Activated T-helper 17 cell treated with anti-CD3 and anti-CD28 coated beads, Interleukin-2, amount 50 U/mL, for 72 hours (primary cell): ENCODE measurements around the gene CD74. TPM values are rescaled to one million over a fixed set of nuclear protein-coding genes. Genes with fewer than 3 reads are reported as not detected.

Source experiments
- ATAC-seq: fragments of 150-1000 bp; cut with Tn5 transposase; replicated peaks from 2 replicates; pipeline ENCODE4 v1.10.0; 2021; ENCODE audit warnings: mild to moderate bottlenecking, moderate library complexity
- H3K27ac Mint-ChIP-seq: one replicate; pipeline ENCODE4 v1.8.0; 2022; ENCODE audit warnings: mixed read lengths
- H3K27me3 Mint-ChIP-seq: one replicate; pipeline ENCODE4 v1.8.0; 2022; ENCODE audit warnings: mixed read lengths
- H3K36me3 Mint-ChIP-seq: one replicate; pipeline ENCODE4 v1.8.0; 2022; ENCODE audit warnings: low read depth, mild to moderate bottlenecking, mixed read lengths
- H3K4me1 Mint-ChIP-seq: one replicate; pipeline ENCODE4 v1.8.0; 2022; ENCODE audit warnings: mixed read lengths
- H3K4me3 Mint-ChIP-seq: one replicate; pipeline ENCODE4 v1.8.0; 2022; ENCODE audit warnings: mild to moderate bottlenecking, mixed read lengths
- H3K9me3 Mint-ChIP-seq: one replicate; pipeline ENCODE4 v1.8.0; 2022; ENCODE audit warnings: mixed read lengths
- total RNA-seq, 2 donors: library from RNA; stranded (reverse); gene quantifications; one replicate each; pipeline ENCODE4 v1.2.3, GENCODE V29; 2022

Gene CD74
- total RNA-seq, 2 donors from 2014 or later, result 265 to 629 TPM

- Mint-ChIP-seq H3K36me3 (peaks cover 95% of the 10 kb centered on the region), H3K4me3 (no peak overlapping the region), H3K27me3 (no peaks in the 10 kb centered on the region), H3K4me1 (peaks cover 7% of the 10 kb centered on the region), H3K9me3 (no peaks in the 10 kb centered on the region), H3K27ac (peak overlapping the region; percentile 28)
- no peak for ATAC-seq
Measured at GRCh38 chr5:150386024-150386855, 26.5 kb downstream of the CD74 start.

- Mint-ChIP-seq H3K9me3 (no peaks in the 10 kb centered on the region), H3K36me3 (peaks cover 95% of the 10 kb centered on the region), H3K4me1 (peaks cover 7% of the 10 kb centered on the region), H3K4me3 (no peak overlapping the region), H3K27me3 (no peaks in the 10 kb centered on the region), H3K27ac (peak overlapping the region; percentile 80)
- ATAC-seq, result no peak
Measured at GRCh38 chr5:150384701-150385100, 28.0 kb downstream of the CD74 start.

- H3K4me1 Mint-ChIP-seq, result no peaks in the 10 kb centered on the region
- H3K9me3 Mint-ChIP-seq, result no peaks in the 10 kb centered on the region
- H3K4me3 Mint-ChIP-seq, result no peak overlapping the region
- peak overlapping the region; percentile 78 for H3K27ac Mint-ChIP-seq
- peaks cover 97% of the 10 kb centered on the region for H3K36me3 Mint-ChIP-seq
- no peaks in the 10 kb centered on the region for H3K27me3 Mint-ChIP-seq
- ATAC-seq, result no peak
Measured at GRCh38 chr5:150377964-150378694, 34.6 kb downstream of the CD74 start.

DNA sequence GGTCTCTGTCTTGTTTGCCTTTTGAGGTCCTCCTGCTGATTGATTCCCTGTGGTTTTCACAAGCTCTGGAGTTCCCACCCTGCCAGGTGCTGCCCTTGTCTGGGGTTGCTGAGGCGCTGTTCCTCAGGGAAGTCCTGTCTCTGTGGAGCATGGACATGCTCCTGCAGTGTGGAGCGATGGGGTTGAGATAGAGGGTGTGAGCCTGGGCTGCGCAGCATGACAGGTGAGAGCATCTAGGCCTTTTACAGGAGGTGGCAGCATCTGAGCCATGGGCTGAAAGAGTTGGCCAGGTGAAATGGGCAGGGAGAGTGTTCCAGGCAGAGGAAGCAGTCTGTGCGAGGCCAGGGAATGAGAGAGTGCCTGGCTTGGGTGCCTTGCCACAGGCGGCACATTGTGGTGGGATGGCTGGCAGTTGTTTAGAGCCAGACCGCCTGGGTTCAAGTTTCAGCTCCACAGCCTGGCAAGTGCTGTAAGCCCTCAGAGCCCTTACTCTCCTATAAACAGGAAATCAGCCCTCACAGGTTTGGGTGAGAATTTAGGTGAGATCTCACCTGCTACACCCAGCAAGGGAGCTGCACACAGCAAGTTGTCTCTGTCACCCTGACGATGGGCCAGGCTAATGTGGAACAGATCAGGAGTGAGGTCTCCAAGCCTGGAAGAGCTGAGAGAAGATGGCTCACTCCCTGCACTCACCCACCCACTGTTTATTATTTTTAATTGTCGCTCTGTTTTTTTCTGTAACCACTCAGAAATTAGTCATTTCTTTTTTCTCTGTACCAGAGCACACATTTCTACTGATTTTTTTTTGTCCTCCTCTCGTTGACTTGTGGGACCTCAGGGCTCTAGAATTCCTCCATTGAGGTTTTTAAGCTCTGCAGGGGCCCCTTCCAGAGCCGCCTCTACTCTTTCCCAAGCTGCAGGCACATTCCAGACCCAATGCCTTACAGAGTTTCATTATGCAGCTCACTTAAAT lies 35.6 kb downstream of the CD74 start:
- peaks cover 97% of the 10 kb centered on the region for H3K36me3 Mint-ChIP-seq
- H3K27ac Mint-ChIP-seq, result peak overlapping the region; percentile 78
- no peaks in the 10 kb centered on the region for H3K4me1 Mint-ChIP-seq
- no peaks in the 10 kb centered on the region for H3K9me3 Mint-ChIP-seq
- ATAC-seq, result no peak
- H3K27me3 Mint-ChIP-seq, result no peaks in the 10 kb centered on the region
- no peak overlapping the region for H3K4me3 Mint-ChIP-seq

DNA sequence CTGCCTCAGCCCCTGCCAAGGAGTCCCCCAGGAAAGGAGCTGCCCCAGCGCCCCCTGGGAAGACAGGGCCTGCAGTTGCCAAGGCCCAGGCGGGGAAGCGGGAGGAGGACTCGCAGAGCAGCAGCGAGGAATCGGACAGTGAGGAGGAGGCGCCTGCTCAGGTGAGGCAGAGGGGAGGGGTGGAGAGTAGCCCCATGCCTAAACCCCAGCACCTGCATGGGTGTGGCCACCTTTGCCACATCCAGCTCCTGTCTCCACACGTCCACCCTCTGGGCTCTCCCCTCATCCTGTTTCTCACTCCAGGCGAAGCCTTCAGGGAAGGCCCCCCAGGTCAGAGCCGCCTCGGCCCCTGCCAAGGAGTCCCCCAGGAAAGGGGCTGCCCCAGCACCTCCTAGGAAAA lies 38.1 kb downstream of the CD74 start:
- Mint-ChIP-seq H3K36me3 (peaks cover 96% of the 10 kb centered on the region), H3K27ac (no peak overlapping the region), H3K4me1 (no peaks in the 10 kb centered on the region), H3K4me3 (no peak overlapping the region), H3K9me3 (no peaks in the 10 kb centered on the region), H3K27me3 (no peaks in the 10 kb centered on the region)
- ATAC-seq, result no peak

DNA sequence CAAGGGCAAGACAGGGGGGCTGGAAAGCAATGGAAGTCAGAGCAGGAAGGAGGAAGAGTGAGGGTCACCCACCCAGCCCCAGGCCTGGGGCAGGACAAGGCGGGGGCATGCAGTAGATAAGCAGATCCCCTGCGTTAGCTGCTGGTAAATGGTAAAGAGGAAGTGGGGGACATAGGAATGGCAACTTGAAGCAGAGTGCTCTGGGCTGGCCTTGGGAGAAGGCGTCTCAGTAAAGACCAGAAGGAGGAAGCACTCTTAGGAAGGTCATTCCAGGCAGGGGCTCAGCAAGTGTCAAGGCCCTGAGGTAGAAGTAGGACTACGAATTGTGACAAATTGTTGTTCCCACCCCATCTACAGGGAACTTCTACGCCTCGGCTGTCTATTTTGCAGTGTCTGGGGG lies 40.1 kb downstream of the CD74 start:
- Mint-ChIP-seq H3K9me3 (no peaks in the 10 kb centered on the region), H3K36me3 (peaks cover 96% of the 10 kb centered on the region), H3K4me1 (no peaks in the 10 kb centered on the region), H3K27ac (no peak overlapping the region), H3K27me3 (no peaks in the 10 kb centered on the region), H3K4me3 (no peak overlapping the region)
- no peak for ATAC-seq

- H3K27me3 Mint-ChIP-seq, result no peaks in the 10 kb centered on the region
- H3K27ac Mint-ChIP-seq, result no peak overlapping the region
- H3K4me3 Mint-ChIP-seq, result no peak overlapping the region
- H3K4me1 Mint-ChIP-seq, result no peaks in the 10 kb centered on the region
- H3K36me3 Mint-ChIP-seq, result peaks cover 96% of the 10 kb centered on the region
- no peaks in the 10 kb centered on the region for H3K9me3 Mint-ChIP-seq
- no peak for ATAC-seq
Measured at GRCh38 chr5:150368526-150368925, 44.2 kb downstream of the CD74 start.

DNA sequence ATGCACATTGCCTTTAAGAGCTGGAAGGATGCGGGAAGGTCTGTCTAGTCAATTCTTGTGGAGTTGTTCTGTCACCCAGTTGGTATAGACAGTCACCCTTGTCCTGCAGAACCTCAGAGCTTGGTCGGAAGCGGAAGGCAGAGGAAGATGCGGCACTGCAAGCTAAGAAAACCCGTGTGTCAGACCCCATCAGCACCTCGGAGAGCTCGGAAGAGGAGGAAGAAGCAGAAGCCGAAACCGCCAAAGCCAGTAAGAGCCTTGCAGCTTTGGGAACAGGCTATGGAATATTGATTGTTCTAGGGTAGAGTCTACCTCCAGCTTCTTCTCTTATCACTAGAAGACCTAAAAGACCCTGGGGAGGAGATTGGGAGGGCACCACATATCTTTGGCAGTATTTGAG lies 48.7 kb downstream of the CD74 start:
- Mint-ChIP-seq H3K9me3 (no peaks in the 10 kb centered on the region), H3K27me3 (no peaks in the 10 kb centered on the region), H3K36me3 (peaks cover 95% of the 10 kb centered on the region), H3K4me3 (no peak overlapping the region), H3K27ac (no peak overlapping the region), H3K4me1 (peaks cover 20% of the 10 kb centered on the region)
- no peak for ATAC-seq

DNA sequence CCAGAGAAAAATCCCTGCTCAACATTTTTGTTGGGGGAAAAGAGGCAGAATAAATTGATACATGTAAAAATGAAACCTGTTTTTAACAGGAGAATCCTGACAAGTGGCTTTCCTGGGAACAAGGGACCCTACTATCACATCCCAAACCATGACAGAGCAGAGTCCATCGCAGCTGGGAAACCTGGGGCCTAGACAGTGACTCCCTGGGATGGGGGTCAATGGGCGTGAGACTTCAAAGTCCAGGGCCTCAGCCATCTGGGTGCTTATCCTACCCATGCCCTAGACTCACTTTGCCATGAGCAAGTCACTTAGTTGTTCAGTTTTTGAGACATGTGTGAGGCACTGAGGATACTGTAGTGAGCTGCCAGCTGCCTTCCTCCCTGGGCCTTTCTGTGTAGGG lies 49.5 kb downstream of the CD74 start:
- peak overlapping the region; percentile 51 for H3K27ac Mint-ChIP-seq
- H3K36me3 Mint-ChIP-seq, result peaks cover 93% of the 10 kb centered on the region

GRCh38 chr5:150361301-150361700 lies 51.4 kb downstream of the CD74 start:
- Mint-ChIP-seq H3K27me3 (no peaks in the 10 kb centered on the region), H3K27ac (no peak overlapping the region), H3K4me1 (peaks cover 26% of the 10 kb centered on the region), H3K36me3 (peaks cover 77% of the 10 kb centered on the region), H3K9me3 (no peaks in the 10 kb centered on the region), H3K4me3 (no peak overlapping the region)
- no peak for ATAC-seq

More for the DNA sequence above, 49.5 kb downstream of the CD74 start:
- H3K4me1 Mint-ChIP-seq, result peaks cover 20% of the 10 kb centered on the region
- H3K27me3 Mint-ChIP-seq, result no peaks in the 10 kb centered on the region
- no peak for ATAC-seq
- no peak overlapping the region for H3K4me3 Mint-ChIP-seq
- no peaks in the 10 kb centered on the region for H3K9me3 Mint-ChIP-seq

DNA sequence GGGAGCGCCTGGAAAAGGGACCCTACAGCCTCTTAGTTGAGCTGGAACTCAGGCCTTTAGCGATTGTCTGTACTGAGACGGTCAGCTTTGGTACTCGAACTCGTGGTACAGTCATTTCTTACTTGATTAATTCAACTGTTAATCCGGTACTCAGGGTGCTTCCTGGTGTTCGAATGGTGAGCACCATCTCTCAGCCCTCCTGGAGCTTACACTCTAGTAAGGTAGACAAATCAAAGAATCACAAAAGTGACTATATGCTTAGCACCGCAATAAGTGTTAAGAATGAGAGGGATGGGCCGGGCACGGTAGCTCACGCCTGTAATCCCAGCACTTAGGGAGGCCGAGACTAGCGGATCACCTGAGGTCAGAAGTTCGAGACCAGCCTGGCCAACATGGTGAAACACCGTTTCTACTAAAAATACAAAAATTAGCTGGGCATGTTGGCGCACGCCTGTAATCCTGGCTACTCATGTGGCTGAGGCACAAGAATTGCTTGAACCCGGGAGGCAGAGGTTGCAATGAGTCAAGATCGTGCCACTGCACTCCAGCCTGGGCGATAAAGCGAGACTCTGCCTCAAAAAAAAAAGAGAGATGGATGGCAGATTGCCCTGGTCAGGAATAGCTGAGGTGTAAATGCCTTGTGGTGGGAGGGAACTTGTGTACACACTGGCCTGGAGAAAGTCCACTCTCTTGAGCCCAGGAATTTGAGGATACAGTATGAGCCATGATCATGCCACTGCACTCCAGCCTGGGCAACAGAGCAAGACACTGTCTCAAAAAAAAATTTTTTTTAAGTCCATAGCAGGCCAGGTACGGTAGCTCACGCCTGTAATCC lies 54.2 kb downstream of the CD74 start:
- no peaks in the 10 kb centered on the region for H3K27me3 Mint-ChIP-seq
- H3K27ac Mint-ChIP-seq, result peak overlapping the region; percentile 82
- H3K4me1 Mint-ChIP-seq, result peaks cover 26% of the 10 kb centered on the region
- peaks cover 49% of the 10 kb centered on the region for H3K36me3 Mint-ChIP-seq
- no peaks in the 10 kb centered on the region for H3K9me3 Mint-ChIP-seq
- peak overlapping the region; percentile 86 for H3K4me3 Mint-ChIP-seq
- no peak for ATAC-seq

DNA sequence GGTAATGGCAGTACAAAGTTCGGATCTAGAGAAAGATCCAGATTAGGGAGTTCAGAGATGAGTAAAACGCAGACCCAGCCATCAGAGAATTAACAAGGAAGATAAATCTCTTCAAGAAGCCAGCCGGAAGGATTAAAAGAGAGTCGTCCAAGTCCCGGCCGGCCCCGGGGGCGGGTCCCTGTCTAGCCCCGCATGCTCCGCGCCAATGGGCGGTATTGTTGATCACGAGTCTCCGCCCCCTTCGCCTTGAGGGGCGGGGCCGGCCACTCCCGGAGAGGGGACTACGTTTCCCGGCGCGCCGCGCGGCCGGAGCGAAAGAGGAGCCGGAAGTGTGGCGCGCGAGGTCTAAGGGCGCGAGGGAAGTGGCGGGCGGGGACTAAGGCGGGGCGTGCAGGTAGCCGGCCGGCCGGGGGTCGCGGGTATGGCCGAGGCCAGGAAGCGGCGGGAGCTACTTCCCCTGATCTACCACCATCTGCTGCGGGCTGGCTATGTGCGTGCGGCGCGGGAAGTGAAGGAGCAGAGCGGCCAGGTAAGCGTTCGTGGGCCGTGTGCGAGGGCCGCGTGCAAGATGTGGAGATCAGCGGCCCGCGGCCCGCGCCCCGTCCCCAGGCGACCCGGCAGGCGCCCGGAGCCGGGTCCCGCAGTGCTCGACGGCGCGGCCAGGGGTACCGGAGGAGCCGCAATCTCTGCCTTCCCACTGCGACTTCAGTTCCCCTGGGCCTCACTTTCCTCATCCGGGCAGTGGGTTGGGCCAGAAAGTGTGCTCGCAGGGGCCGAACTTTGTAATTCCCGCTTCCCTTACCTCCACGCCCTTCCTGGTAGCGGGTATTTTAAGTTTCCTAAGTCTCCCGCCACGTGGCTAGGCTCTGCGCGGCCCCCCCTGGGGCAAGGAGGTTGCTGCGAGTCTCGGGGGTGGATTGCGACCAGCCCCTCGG lies 55.1 kb downstream of the CD74 start, which contains the start of gene TCOF1:
Gene TCOF1 (plus strand): TSS at position 372 of the 935 bp plus-strand sequence. CDS start 50 bp downstream, at position 422.
- Mint-ChIP-seq H3K4me3 (peak within 1 kb of the TSS; percentile 86), H3K27me3 (no peaks in the 10 kb centered on the region), H3K4me1 (peaks cover 26% of the 10 kb centered on the region), H3K36me3 (peaks cover 40% of the 10 kb centered on the region), H3K27ac (peak within 1 kb of the TSS; percentile 82), H3K9me3 (no peaks in the 10 kb centered on the region)
- peak; percentile 99 for ATAC-seq
